GM18498 (cell line): Measurements from ENCODE around the gene ANKH.
"Not testable (repeated sequence)": the region's sequence is repeated elsewhere in the genome, so short reads cannot be mapped to it uniquely, and the experiment has no call there.

Source experiments
- ATAC-seq: cut with Tn5 transposase; IDR thresholded peaks from one replicate; pipeline ENCODE4 v1.9.1; 2021; ENCODE audit warnings: mild to moderate bottlenecking, moderate library complexity; ENCODE audit not compliant: unreplicated experiment

The ANKH gene

GRCh38 chr5:14830210-14831005 lies 41.2 kb downstream of the ANKH start:
- ATAC-seq: no peak

GRCh38 chr5:14829396-14829795 lies 42.2 kb downstream of the ANKH start:
- ATAC-seq: no peak

- no peak for ATAC-seq
Observed at GRCh38 chr5:14826714-14827113, 44.9 kb downstream of the ANKH start.

GRCh38 chr5:14825977-14826376 lies 45.6 kb downstream of the ANKH start:
- no peak for ATAC-seq

- ATAC-seq: no peak
Observed at GRCh38 chr5:14824499-14824898, 47.1 kb downstream of the ANKH start.

- no peak for ATAC-seq
Observed at GRCh38 chr5:14821100-14821845, 50.3 kb downstream of the ANKH start.

GRCh38 chr5:14818931-14819790 lies 52.4 kb downstream of the ANKH start:
- ATAC-seq: no peak

- not testable (repeated sequence) for ATAC-seq
Observed at GRCh38 chr5:14817762-14818136, 53.8 kb downstream of the ANKH start.

GRCh38 chr5:14816999-14817761 lies 54.4 kb downstream of the ANKH start:
- ATAC-seq: no peak

GRCh38 chr5:14816374-14816998 lies 55.1 kb downstream of the ANKH start:
- ATAC-seq: no peak

GRCh38 chr5:14813747-14814146 lies 57.8 kb downstream of the ANKH start:
- ATAC-seq: no peak

- ATAC-seq: no peak
Observed at GRCh38 chr5:14812166-14812565, 59.4 kb downstream of the ANKH start.

GRCh38 chr5:14810928-14811572 lies 60.5 kb downstream of the ANKH start:
- no peak for ATAC-seq

GRCh38 chr5:14810282-14810681 lies 61.3 kb downstream of the ANKH start:
- no peak for ATAC-seq

GRCh38 chr5:14809369-14810155 lies 62.0 kb downstream of the ANKH start:
- peak; percentile 98 for ATAC-seq

GRCh38 chr5:14807471-14807870 lies 64.1 kb downstream of the ANKH start:
- no peak for ATAC-seq

- ATAC-seq: no peak
Observed at GRCh38 chr5:14806456-14806855, 65.1 kb downstream of the ANKH start.

GRCh38 chr5:14802541-14802940 lies 69.0 kb downstream of the ANKH start:
- ATAC-seq: no peak

GRCh38 chr5:14801792-14802191 lies 69.8 kb downstream of the ANKH start:
- ATAC-seq: no peak
